GM12878 (cell line): ENCODE data around the gene HOTAIR. TPM values are rescaled to one million over a fixed set of nuclear protein-coding genes. Genes with fewer than 3 reads are reported as not detected.
A peak's percentile ranks its signal among the peaks of the same experiment; 100 is the strongest.

Experiments
- ATAC-seq: fragments of 200-7000 bp; cut with Tn5 transposase; 3 replicates; pipeline ENCODE4 v1.9.1; 2020; ENCODE audit warnings: mild to moderate bottlenecking, moderate library complexity
- BruUV-seq: library from RNA; stranded (reverse); fragments of 400-500 nt; replicated peaks from 2 replicates; lab custom pipeline; 2021; lab: Mats Ljungman, UMichigan
- CTCF ChIA-PET: fragments of 300-600 bp; sonication (Branson Sonifier 250); formaldehyde crosslinking; extraction: SDS; loops from one replicate; lab custom pipeline; 2021; ENCODE audit warnings: inconsistent platforms; lab: Yijun Ruan, JAX
- POLR2A ChIA-PET: fragments of 350-600 bp; formaldehyde crosslinking; extraction: SDS; loops from one replicate; lab custom pipeline; 2021; ENCODE audit warnings: inconsistent platforms; lab: Charles Lee
- RAD21 ChIA-PET: fragments of 300-600 bp; sonication (Branson Sonifier 250); formaldehyde crosslinking; loops from one replicate; lab custom pipeline; 2023; ENCODE audit warnings: antibody characterized with exemption; ENCODE audit not compliant: unreplicated experiment; lab: Charles Lee
- SMC1A ChIA-PET: fragments of 300-600 bp; sonication (Branson Sonifier 250); formaldehyde crosslinking; loops from one replicate; lab custom pipeline; 2023; ENCODE audit not compliant: unreplicated experiment, uncharacterized antibody; lab: Charles Lee
- DNase-seq: peaks from one replicate; pipeline ENCODE4 v3.0.0-alpha.2; 2011; ENCODE audit warnings: low read depth, low spot score
- FAIRE-seq: peaks from 3 replicates; lab custom pipeline; 2011; peaks lifted over from hg19 to GRCh38; lab: Jason Lieb, UNC
- H2AFZ ChIP-seq: 2 replicates; pipeline ENCODE4 v1.6.0; 2011; ENCODE audit warnings: low read depth, low read length, control low read depth; ENCODE audit not compliant: control insufficient read depth
- H3K27ac ChIP-seq: 2 replicates; pipeline ENCODE4 v1.5.1; 2011; ENCODE audit warnings: control low read depth; ENCODE audit not compliant: control insufficient read depth, insufficient read depth
- H3K27me3 ChIP-seq, 2 experiments: replicated peaks in 1 of 2; 2 replicates each; pipeline versions ENCODE4 v1.6.0 to v1.6.1; 2011; ENCODE audit warnings: low read length in 1 of 2; ENCODE audit not compliant: control insufficient read depth in 2 of 2, insufficient read depth in 2 of 2
- H3K36me3 ChIP-seq, 2 experiments: 2 replicates each; pipeline ENCODE4 v1.5.1; 2011; ENCODE audit warnings: low read length in 1 of 2; ENCODE audit not compliant: control insufficient read depth in 2 of 2, insufficient read depth in 2 of 2
- H3K4me1 ChIP-seq: 2 replicates; pipeline ENCODE4 v1.6.1; 2011; ENCODE audit warnings: mild to moderate bottlenecking, low read length, moderate library complexity, mixed read lengths; ENCODE audit not compliant: control insufficient read depth, insufficient read depth
- H3K4me2 ChIP-seq: 2 replicates; pipeline ENCODE4 v1.6.0; 2011; ENCODE audit warnings: control low read depth; ENCODE audit not compliant: control insufficient read depth, insufficient read depth
- H3K4me3 ChIP-seq: fragments of 200-600 bp; sonication (generic); 2 replicates; pipeline ENCODE4 v1.5.1; 2016
- H3K79me2 ChIP-seq: 2 replicates; pipeline ENCODE4 v1.6.0; 2011; ENCODE audit warnings: low read length; ENCODE audit not compliant: control insufficient read depth, insufficient read depth
- H3K9ac ChIP-seq: 2 replicates; pipeline ENCODE4 v1.8.0; 2011; ENCODE audit warnings: low read length, control low read depth, mixed read lengths; ENCODE audit not compliant: control insufficient read depth, insufficient read depth
- H3K9me3 ChIP-seq: replicated peaks from 3 replicates; pipeline ENCODE4 v1.5.1; 2011; ENCODE audit warnings: mild to moderate bottlenecking, low read length; ENCODE audit not compliant: control insufficient read depth, insufficient read depth
- H4K20me1 ChIP-seq: 2 replicates; pipeline ENCODE4 v1.6.0; 2011; ENCODE audit not compliant: control insufficient read depth, insufficient read depth
- BRCA1 ChIP-seq: IDR thresholded peaks from 2 replicates; pipeline ENCODE4 v1.6.1; 2011; ENCODE audit warnings: low read depth, low read length, improper control_type of control experiment
- CREM ChIP-seq: IDR thresholded peaks from 2 replicates; pipeline ENCODE4 v1.6.1; 2014; ENCODE audit warnings: antibody characterized with exemption, low read depth
- DPF2 ChIP-seq: fragments of 450-650 bp; IDR thresholded peaks from 2 replicates; pipeline ENCODE4 v1.6.1; 2017; ENCODE audit warnings: mild to moderate bottlenecking
- MYC ChIP-seq: IDR thresholded peaks from 2 replicates; pipeline ENCODE4 v1.6.1; 2011; ENCODE audit warnings: mild to moderate bottlenecking, low read length, moderate library complexity, inconsistent platforms; ENCODE audit not compliant: insufficient read depth, insufficient replicate concordance, insufficient read length, severe bottlenecking
- NBN ChIP-seq: fragments of 450-650 bp; IDR thresholded peaks from 2 replicates; pipeline ENCODE4 v1.6.1; 2016
- SPI1 ChIP-seq: IDR thresholded peaks from 2 replicates; pipeline ENCODE4 v1.6.1; 2011; ENCODE audit warnings: low read depth, mild to moderate bottlenecking, low read length, moderate library complexity, borderline replicate concordance; ENCODE audit not compliant: insufficient read depth
- ZNF384 ChIP-seq: IDR thresholded peaks from 2 replicates; pipeline ENCODE4 v1.6.1; 2012; ENCODE audit warnings: low read depth, mild to moderate bottlenecking, low read length, improper control_type of control experiment, borderline replicate concordance
- WGBS: methylation state at CpG from one replicate; pipeline ENCODE4 v1.1.6; 2016; ENCODE audit warnings: low lambda C conversion rate; ENCODE audit not compliant: insufficient replicate concordance, insufficient coverage; ENCODE audit errors: missing lambda C conversion rate; 5-methylcytosine and 5-hydroxymethylcytosine counted together
- in situ Hi-C: fragments of 300-500 bp; cut with MboI; formaldehyde crosslinking; loops from 9 replicates; pipeline ENCODE4 v1.14.3; 2018; ENCODE audit warnings: mixed read lengths
- intact Hi-C: fragments of 100-400 bp; cut with micrococcal nuclease; formaldehyde crosslinking; loops from one replicate; pipeline ENCODE4 v1.14.2; 2022; ENCODE audit not compliant: unreplicated experiment
- polyA plus RNA-seq, 11 experiments: library from polyadenylated mRNA; depleted of rRNA in 4 of 11; unstranded in 6 of 11; stranded (reverse) in 5 of 11; fragments of >200 nt; fragmentation: Nextera tagmentation in 4 of 11; fragmentation: Illumina TruSeq in 1 of 11; extraction: Ambion mirVana in 4 of 11; extraction: Trizol in 1 of 11; gene quantifications; 1 replicate in 1 of 11; 2 replicates in 10 of 11; pipeline versions ENCODE4 v1.2.1 to v1.2.3, GENCODE V29; 2011 to 2016; ENCODE audit warnings: inconsistent platforms in 2 of 11, missing spikeins in 2 of 11, low read depth in 1 of 11
- total RNA-seq, 4 experiments: library from RNA; depleted of rRNA in 3 of 4; stranded (reverse); fragments of >200 nt in 3 of 4; fragmentation: Illumina TruSeq in 1 of 4; extraction: Trizol in 1 of 4; gene quantifications; 2 replicates each; pipeline versions ENCODE4 v1.2.1 to v1.2.3, GENCODE V29; 2013 to 2021
- TF ChIP-seq, protein P1 (sequence below): fragments of 450-650 bp; IDR thresholded peaks from 2 replicates; pipeline ENCODE4 v1.6.1; 2016; ENCODE audit warnings: mild to moderate bottlenecking

The HOTAIR gene
- total and polyA plus RNA-seq, 10 of the 15 experiments (the other 5 are each of a cell fraction or from before 2014, with no cell fraction given): not detected

GRCh38 chr12:54021432-54022013 lies 46.8 kb upstream of the HOTAIR start (continued):
- TF ChIP-seq MYC (no peak), BRCA1 (no peak), NBN (no peak), CREM (no peak), ZNF384 (no peak), DPF2 (no peak)
- TF ChIP-seq, all 136 proteins: peak for 7

DNA sequence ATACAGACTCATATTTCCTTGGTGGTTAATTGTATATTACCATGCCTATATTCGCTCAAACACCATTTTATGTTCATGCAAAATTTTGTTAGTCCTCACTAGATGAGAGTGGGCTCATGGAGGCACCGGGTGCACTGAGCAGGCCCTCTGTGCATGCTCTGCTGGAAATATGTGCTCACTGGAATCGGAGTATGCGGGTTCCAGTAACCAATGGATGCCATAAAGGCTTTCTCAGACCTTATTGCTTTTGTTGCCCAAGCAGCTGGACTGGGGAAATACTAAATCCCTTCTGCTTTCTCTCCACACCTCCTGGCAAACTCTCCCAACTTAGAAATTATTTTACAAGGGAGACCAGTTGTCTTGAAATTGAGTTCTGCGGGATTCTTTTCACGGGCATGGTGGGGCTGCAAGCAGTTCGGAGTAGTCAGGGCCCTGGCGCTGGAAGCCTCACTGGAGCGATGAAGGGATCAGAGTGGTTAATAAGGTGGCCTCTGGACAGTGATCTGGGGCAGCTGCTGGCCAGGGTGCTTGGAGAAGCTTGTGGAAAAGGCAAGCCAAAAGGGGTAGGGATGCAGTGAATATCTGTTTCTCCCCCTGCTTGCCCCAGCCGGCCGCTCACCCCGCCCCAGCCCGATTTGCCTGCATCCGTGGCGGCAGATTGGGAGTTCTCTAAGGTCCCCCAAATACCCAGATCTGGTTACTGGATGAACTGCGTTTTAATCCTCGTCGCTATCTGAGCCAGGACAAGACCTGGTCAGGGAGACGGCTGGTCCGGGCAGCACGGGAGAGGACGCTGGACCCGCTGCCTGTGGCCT lies 46.0 kb upstream of the HOTAIR start:
- DNase-seq: no peak
- ChIA-PET POLR2A (interaction anchor here (1.1 to 1.2 kb wide), 2 partner anchors 15 to 168 kb away, joined by 3 read pairs; partner anchors contain the start of gene SMUG1), CTCF (interaction anchor here (0.6 to 13.4 kb wide), 5 partner anchors 11 to 171 kb away, joined by 3 to 343 read pairs (median 18); partner anchors contain the start of genes HOXC5, HOXC8 and SMUG1), SMC1A (interaction anchor here (1.1 to 2.9 kb wide), 3 partner anchors 14 to 187 kb away, joined by 3 to 9 read pairs (median 4); partner anchors contain the start of gene HOXC4), RAD21 (interaction anchor here (1.3 to 1.6 kb wide), 2 partner anchors 12 to 170 kb away, joined by 3 to 10 read pairs; partner anchors contain the start of gene HOXC5)
- ATAC-seq: no peak
- no TSS peak for BruUV-seq
- H3K36me3 ChIP-seq: no peaks in the 10 kb centered on the region
- H3K9ac ChIP-seq: peak overlapping the region; percentile 31; the same call in 1 of the 2 replicates
- no peaks in the 10 kb centered on the region for H3K9me3 ChIP-seq
- TF ChIP-seq SPI1: no peak
- TF ChIP-seq, protein P1, sequence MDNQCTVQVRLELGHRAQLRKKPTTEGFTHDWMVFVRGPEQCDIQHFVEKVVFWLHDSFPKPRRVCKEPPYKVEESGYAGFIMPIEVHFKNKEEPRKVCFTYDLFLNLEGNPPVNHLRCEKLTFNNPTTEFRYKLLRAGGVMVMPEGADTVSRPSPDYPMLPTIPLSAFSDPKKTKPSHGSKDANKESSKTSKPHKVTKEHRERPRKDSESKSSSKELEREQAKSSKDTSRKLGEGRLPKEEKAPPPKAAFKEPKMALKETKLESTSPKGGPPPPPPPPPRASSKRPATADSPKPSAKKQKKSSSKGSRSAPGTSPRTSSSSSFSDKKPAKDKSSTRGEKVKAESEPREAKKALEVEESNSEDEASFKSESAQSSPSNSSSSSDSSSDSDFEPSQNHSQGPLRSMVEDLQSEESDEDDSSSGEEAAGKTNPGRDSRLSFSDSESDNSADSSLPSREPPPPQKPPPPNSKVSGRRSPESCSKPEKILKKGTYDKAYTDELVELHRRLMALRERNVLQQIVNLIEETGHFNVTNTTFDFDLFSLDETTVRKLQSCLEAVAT: 0 out of 2 replicates have a peak, but pooled peaks have one; percentile 58
- WGBS: 89% methylated on average over 23 of the region's 23 CpGs
- no peak for FAIRE-seq
- H3K27me3 ChIP-seq: peaks cover 2 to 3% of the 10 kb centered on the region in 2 experiments
- intact Hi-C loops (loop anchor here (1.0 kb wide), 1 partner anchor 14 kb away; no protein-coding TSS in a partner anchor), in situ Hi-C loops (loop anchor here (10.0 kb wide), 2 partner anchors 174 to 344 kb away; partner anchors contain the start of gene GPR84)
- no peak overlapping the region for H3K4me3 ChIP-seq
- H3K4me1 ChIP-seq: peaks cover 21% of the 10 kb centered on the region
- H4K20me1 ChIP-seq: no peaks in the 10 kb centered on the region
- no peaks in the 10 kb centered on the region for H3K79me2 ChIP-seq
- no peak overlapping the region for H3K27ac ChIP-seq
- peak overlapping the region; percentile 75 for H2AFZ ChIP-seq
- peak overlapping the region; percentile 71 for H3K4me2 ChIP-seq
